IMR-90 (cell line): Measurements from ENCODE around the gene ANO4. TPM values are rescaled to one million over a fixed set of nuclear protein-coding genes. Genes with fewer than 3 reads are reported as not detected.

Experiments
- ATAC-seq: fragments of 200-7000 bp; cut with Tn5 transposase; 2 replicates; pipeline ENCODE4 v1.9.1; 2020; ENCODE audit warnings: low read depth, mild to moderate bottlenecking, moderate library complexity
- BruUV-seq: library from RNA; stranded (reverse); fragments of 400-500 nt; replicated peaks from 2 replicates; lab custom pipeline; 2021; lab: Mats Ljungman, UMichigan
- CTCF ChIA-PET: fragments of 300-600 bp; formaldehyde crosslinking; extraction: SDS; loops from one replicate; lab custom pipeline; 2021; ENCODE audit warnings: antibody characterized with exemption; lab: Yijun Ruan, JAX
- POLR2A ChIA-PET: fragments of 300-600 bp; sonication (Branson Sonifier 250); formaldehyde crosslinking; loops from one replicate; lab custom pipeline; 2022; ENCODE audit warnings: antibody characterized with exemption; ENCODE audit not compliant: unreplicated experiment; lab: Charles Lee
- DNase-seq: peaks from one replicate; pipeline ENCODE4 v3.0.0; 2013
- H2AFZ ChIP-seq: replicated peaks from 2 replicates; pipeline ENCODE3; 2013; ENCODE audit warnings: low read length, mild to moderate bottlenecking; ENCODE audit not compliant: poor library complexity
- H2AK5ac ChIP-seq: 2 replicates; pipeline ENCODE4 v1.6.1; 2013; ENCODE audit warnings: low read depth, low read length, inconsistent platforms
- H2AK9ac ChIP-seq: replicated peaks from 2 replicates; pipeline ENCODE3; 2013; ENCODE audit warnings: mild to moderate bottlenecking, low read depth, low read length, moderate library complexity; ENCODE audit not compliant: poor library complexity
- H2BK120ac ChIP-seq: 2 replicates; pipeline ENCODE4 v1.6.1; 2013; ENCODE audit warnings: low read depth, low read length, inconsistent platforms
- H2BK15ac ChIP-seq: 3 replicates; pipeline ENCODE4 v1.6.1; 2013; ENCODE audit warnings: low read depth, low read length, inconsistent platforms
- H2BK20ac ChIP-seq: 2 replicates; pipeline ENCODE4 v1.6.1; 2013; ENCODE audit warnings: low read depth, mild to moderate bottlenecking, inconsistent platforms, low read length, moderate library complexity
- H2BK5ac ChIP-seq: 2 replicates; pipeline ENCODE4 v1.6.1; 2013; ENCODE audit warnings: mild to moderate bottlenecking, low read depth, low read length, inconsistent platforms; ENCODE audit not compliant: poor library complexity, severe bottlenecking
- H3K14ac ChIP-seq: replicated peaks from 2 replicates; pipeline ENCODE4 v1.6.1; 2013; ENCODE audit warnings: low read depth, low read length, inconsistent platforms
- H3K18ac ChIP-seq: 2 replicates; pipeline ENCODE4 v1.6.1; 2013; ENCODE audit warnings: low read depth, low read length, control low read depth
- H3K23ac ChIP-seq: 2 replicates; pipeline ENCODE4 v1.6.1; 2013; ENCODE audit warnings: low read depth, low read length, inconsistent platforms
- H3K27ac ChIP-seq: 2 replicates; pipeline ENCODE4 v1.5.1; 2013; ENCODE audit warnings: mild to moderate bottlenecking, control low read depth, low read length; ENCODE audit not compliant: insufficient read depth
- H3K27me3 ChIP-seq: 2 replicates; pipeline ENCODE4 v1.6.1; 2013; ENCODE audit warnings: low read length; ENCODE audit not compliant: control insufficient read depth, insufficient read depth
- H3K36me3 ChIP-seq: 2 replicates; pipeline ENCODE4 v1.6.1; 2013; ENCODE audit warnings: low read length, mixed read lengths; ENCODE audit not compliant: control insufficient read depth, insufficient read depth
- H3K4ac ChIP-seq: 2 replicates; pipeline ENCODE4 v1.6.1; 2013; ENCODE audit warnings: low read depth, low read length, inconsistent platforms
- H3K4me1 ChIP-seq: 2 replicates; pipeline ENCODE4 v1.6.1; 2013; ENCODE audit warnings: low read length, mixed read lengths; ENCODE audit not compliant: control insufficient read depth, insufficient read depth
- H3K4me2 ChIP-seq: 2 replicates; pipeline ENCODE4 v1.6.1; 2013; ENCODE audit warnings: low read depth, mild to moderate bottlenecking, control low read depth, low read length, moderate library complexity
- H3K4me3 ChIP-seq: 2 replicates; pipeline ENCODE4 v1.5.1; 2013; ENCODE audit warnings: low read depth, mild to moderate bottlenecking, control low read depth, low read length, moderate library complexity; ENCODE audit not compliant: insufficient read depth
- H3K56ac ChIP-seq: 2 replicates; pipeline ENCODE4 v1.6.1; 2013; ENCODE audit warnings: low read length, inconsistent platforms; ENCODE audit not compliant: insufficient read depth; ENCODE audit errors: extremely low read depth
- H3K79me1 ChIP-seq, 2 experiments: 2 replicates each; pipeline ENCODE4 v1.6.1; 2013; ENCODE audit warnings: low read length in 2 of 2, inconsistent platforms in 1 of 2, low read depth in 1 of 2
- H3K9ac ChIP-seq: 2 replicates; pipeline ENCODE4 v1.6.1; 2013; ENCODE audit warnings: low read depth, low read length, control low read depth
- H3K9me1 ChIP-seq: 2 replicates; pipeline ENCODE4 v1.6.1; 2013; ENCODE audit warnings: low read length, inconsistent platforms; ENCODE audit not compliant: insufficient read depth
- H3K9me3 ChIP-seq: 2 replicates; pipeline ENCODE4 v1.6.1; 2013; ENCODE audit warnings: low read length; ENCODE audit not compliant: control insufficient read depth, insufficient read depth
- H4K20me1 ChIP-seq: 2 replicates; pipeline ENCODE4 v1.6.1; 2013; ENCODE audit warnings: low read length, inconsistent platforms; ENCODE audit not compliant: insufficient read depth
- H4K5ac ChIP-seq: 2 replicates; pipeline ENCODE4 v1.6.1; 2013; ENCODE audit warnings: mild to moderate bottlenecking, low read depth, low read length, control low read depth
- H4K8ac ChIP-seq, 2 experiments: 2 replicates each; pipeline ENCODE4 v1.6.1; 2013; ENCODE audit warnings: low read depth in 2 of 2, low read length in 2 of 2, control low read depth in 1 of 2, inconsistent platforms in 1 of 2
- H4K91ac ChIP-seq: 2 replicates; pipeline ENCODE4 v1.6.1; 2013; ENCODE audit warnings: low read depth, low read length, inconsistent platforms; ENCODE audit not compliant: insufficient read depth
- BHLHE40 ChIP-seq: fragments of 150-350 bp; IDR thresholded peaks from 2 replicates; pipeline ENCODE4 v1.6.1; 2016; ENCODE audit warnings: mild to moderate bottlenecking, low read depth, low read length
- CEBPB ChIP-seq: IDR thresholded peaks from 2 replicates; pipeline ENCODE4 v1.6.1; 2012; ENCODE audit warnings: low read depth, low read length, improper control_type of control experiment
- CHD1 ChIP-seq: IDR thresholded peaks from 2 replicates; pipeline ENCODE4 v1.6.1; 2012; ENCODE audit warnings: low read depth, low read length, improper control_type of control experiment
- FOS ChIP-seq: fragments of 150-350 bp; IDR thresholded peaks from 2 replicates; pipeline ENCODE4 v1.6.1; 2016; ENCODE audit warnings: low read depth, low read length
- MAFK ChIP-seq: IDR thresholded peaks from 2 replicates; pipeline ENCODE4 v1.6.1; 2012; ENCODE audit warnings: low read depth, low read length, improper control_type of control experiment
- MAZ ChIP-seq: IDR thresholded peaks from 2 replicates; pipeline ENCODE4 v1.6.1; 2012; ENCODE audit warnings: low read depth, mild to moderate bottlenecking, low read length, improper control_type of control experiment, moderate library complexity, borderline replicate concordance
- MXI1 ChIP-seq: IDR thresholded peaks from 2 replicates; pipeline ENCODE4 v1.6.1; 2012; ENCODE audit warnings: low read depth, mild to moderate bottlenecking, low read length, moderate library complexity, borderline replicate concordance
- NFE2L2 ChIP-seq: fragments of 150-350 bp; IDR thresholded peaks from 2 replicates; pipeline ENCODE4 v1.6.1; 2016; ENCODE audit warnings: low read depth, mild to moderate bottlenecking, low read length
- POLR2A ChIP-seq: IDR thresholded peaks from 2 replicates; pipeline ENCODE4 v1.6.1; 2012; ENCODE audit warnings: mild to moderate bottlenecking, low read depth, low read length
- RAD21 ChIP-seq: IDR thresholded peaks from 2 replicates; pipeline ENCODE4 v1.6.1; 2012; ENCODE audit warnings: low read length, improper control_type of control experiment
- RCOR1 ChIP-seq: IDR thresholded peaks from 2 replicates; pipeline ENCODE4 v1.6.1; 2012; ENCODE audit warnings: mild to moderate bottlenecking, low read length, improper control_type of control experiment; ENCODE audit not compliant: insufficient replicate concordance
- RFX5 ChIP-seq: IDR thresholded peaks from 2 replicates; pipeline ENCODE4 v1.8.0; 2012; ENCODE audit warnings: low read depth, mild to moderate bottlenecking, low read length, moderate library complexity
- SMC3 ChIP-seq: fragments of 150-350 bp; IDR thresholded peaks from 2 replicates; pipeline ENCODE4 v1.6.1; 2016; ENCODE audit warnings: low read depth, mild to moderate bottlenecking, antibody characterized with exemption, low read length, moderate library complexity
- WGBS, 2 experiments: methylation state at CpG; one replicate each; pipeline versions ENCODE4 v1.1.5 to v1.1.7; 2013; ENCODE audit warnings: missing lambda C conversion rate in 2 of 2; ENCODE audit not compliant: insufficient read length in 1 of 2; ENCODE audit errors: extremely low coverage in 2 of 2; 5-methylcytosine and 5-hydroxymethylcytosine counted together
- dilution Hi-C: fragments of 300-500 bp; cut with HindIII; formaldehyde crosslinking; loops from one replicate; pipeline ENCODE4 v1.14.3; 2018; ENCODE audit warnings: low sequenced_read_pairs; ENCODE audit not compliant: unreplicated experiment
- in situ Hi-C: fragments of 300-500 bp; cut with MboI; formaldehyde crosslinking; loops from 3 replicates; pipeline ENCODE4 v1.14.3; 2019; ENCODE audit warnings: low sequenced_read_pairs, inconsistent platforms, mixed read lengths
- intact Hi-C: fragments of 100-400 bp; cut with micrococcal nuclease; formaldehyde crosslinking; loops from 2 replicates; pipeline ENCODE4 v1.10.0; 2022
- polyA plus RNA-seq, 3 experiments: library from polyadenylated mRNA; depleted of rRNA; stranded (reverse); fragments of >200 nt; gene quantifications; 2 replicates each; pipeline ENCODE4 v1.2.3, GENCODE V29; 2012; ENCODE audit warnings: low replicate concordance in 1 of 3
- total RNA-seq: library from RNA; depleted of rRNA; stranded (reverse); fragments of >200 nt; gene quantifications from 2 replicates; pipeline ENCODE4 v1.2.3, GENCODE V29; 2012
- TF ChIP-seq, protein P1 (sequence below): fragments of 150-350 bp; IDR thresholded peaks from 2 replicates; pipeline ENCODE4 v1.6.1; 2016; ENCODE audit warnings: low read depth, mild to moderate bottlenecking, low read length, moderate library complexity, borderline replicate concordance
- TF ChIP-seq, protein P2 (sequence below): fragments of 150-350 bp; IDR thresholded peaks from 2 replicates; pipeline ENCODE4 v1.6.1; 2017; ENCODE audit warnings: mild to moderate bottlenecking, antibody characterized with exemption, low read length, low read depth
- TF ChIP-seq, protein P3 (sequence below): conservative IDR thresholded peaks from 2 replicates; pipeline ENCODE4 v1.5.1; 2012; ENCODE audit warnings: mild to moderate bottlenecking, low read depth, low read length, improper control_type of control experiment

The ANO4 gene
- total and polyA plus RNA-seq, 2 of the 4 experiments (the other 2 are of a cell fraction): 4.7 to 10.2 TPM

DNA sequence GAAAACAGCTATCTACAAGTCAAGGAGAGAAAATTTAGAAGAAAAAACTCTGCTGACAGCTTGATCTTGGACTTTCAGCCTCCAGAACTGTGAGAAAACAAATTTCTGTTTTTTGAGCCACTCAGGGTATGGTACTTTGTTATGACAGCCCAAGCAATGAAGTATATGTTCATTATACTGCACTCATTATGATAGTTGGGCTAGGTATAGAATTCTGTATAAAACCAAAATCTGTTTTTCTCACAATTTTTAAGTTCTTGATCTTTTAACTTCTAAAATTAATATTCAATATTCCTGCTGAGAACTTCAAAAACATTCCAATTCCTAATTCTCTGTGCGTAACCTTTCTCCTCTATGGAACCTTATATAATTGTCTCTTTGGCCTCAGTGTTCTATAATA lies 214.7 kb downstream of the ANO4 start:
- H2AK9ac ChIP-seq: no peak overlapping the region
- no peak overlapping the region for H3K4me3 ChIP-seq
- H4K8ac ChIP-seq: no peak overlapping the region
- POLR2A ChIA-PET: no interaction called here
- no CpG with 5 or more reads among the region's 1 CpG for WGBS, 2 experiments
- H3K9me1 ChIP-seq: no peaks in the 10 kb centered on the region
- H3K27ac ChIP-seq: no peak overlapping the region
- no peaks in the 10 kb centered on the region for H3K27me3 ChIP-seq
- no peak overlapping the region for H2BK20ac ChIP-seq
- no TSS peak for BruUV-seq
- no peak overlapping the region for H2BK5ac ChIP-seq
- peaks cover 8% of the 10 kb centered on the region for H3K36me3 ChIP-seq
- H2BK15ac ChIP-seq: no peak overlapping the region
- no peak overlapping the region for H3K56ac ChIP-seq
- no peak overlapping the region for H4K91ac ChIP-seq
- no peak for DNase-seq
- no peaks in the 10 kb centered on the region for H4K20me1 ChIP-seq
- in situ Hi-C loops: no loop called here
- intact Hi-C loops: no loop called here
- H2BK120ac ChIP-seq: no peak overlapping the region
- no peak overlapping the region for H3K14ac ChIP-seq
- no peak overlapping the region for H2AFZ ChIP-seq
- TF ChIP-seq RCOR1: no peak
- TF ChIP-seq MAZ: no peak
- no peak for TF ChIP-seq CHD1
- no peak for TF ChIP-seq SMC3
- no peak for TF ChIP-seq MAFK
- TF ChIP-seq, protein P1, sequence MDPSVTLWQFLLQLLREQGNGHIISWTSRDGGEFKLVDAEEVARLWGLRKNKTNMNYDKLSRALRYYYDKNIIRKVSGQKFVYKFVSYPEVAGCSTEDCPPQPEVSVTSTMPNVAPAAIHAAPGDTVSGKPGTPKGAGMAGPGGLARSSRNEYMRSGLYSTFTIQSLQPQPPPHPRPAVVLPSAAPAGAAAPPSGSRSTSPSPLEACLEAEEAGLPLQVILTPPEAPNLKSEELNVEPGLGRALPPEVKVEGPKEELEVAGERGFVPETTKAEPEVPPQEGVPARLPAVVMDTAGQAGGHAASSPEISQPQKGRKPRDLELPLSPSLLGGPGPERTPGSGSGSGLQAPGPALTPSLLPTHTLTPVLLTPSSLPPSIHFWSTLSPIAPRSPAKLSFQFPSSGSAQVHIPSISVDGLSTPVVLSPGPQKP: no peak
- TF ChIP-seq MXI1: no peak
- TF ChIP-seq CEBPB: no peak
- no peak for TF ChIP-seq FOS
- TF ChIP-seq NFE2L2: no peak
- no peak for TF ChIP-seq POLR2A
- TF ChIP-seq, protein P2, sequence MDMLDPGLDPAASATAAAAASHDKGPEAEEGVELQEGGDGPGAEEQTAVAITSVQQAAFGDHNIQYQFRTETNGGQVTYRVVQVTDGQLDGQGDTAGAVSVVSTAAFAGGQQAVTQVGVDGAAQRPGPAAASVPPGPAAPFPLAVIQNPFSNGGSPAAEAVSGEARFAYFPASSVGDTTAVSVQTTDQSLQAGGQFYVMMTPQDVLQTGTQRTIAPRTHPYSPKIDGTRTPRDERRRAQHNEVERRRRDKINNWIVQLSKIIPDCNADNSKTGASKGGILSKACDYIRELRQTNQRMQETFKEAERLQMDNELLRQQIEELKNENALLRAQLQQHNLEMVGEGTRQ: no peak
- no peak for TF ChIP-seq RFX5
- TF ChIP-seq, protein P3, sequence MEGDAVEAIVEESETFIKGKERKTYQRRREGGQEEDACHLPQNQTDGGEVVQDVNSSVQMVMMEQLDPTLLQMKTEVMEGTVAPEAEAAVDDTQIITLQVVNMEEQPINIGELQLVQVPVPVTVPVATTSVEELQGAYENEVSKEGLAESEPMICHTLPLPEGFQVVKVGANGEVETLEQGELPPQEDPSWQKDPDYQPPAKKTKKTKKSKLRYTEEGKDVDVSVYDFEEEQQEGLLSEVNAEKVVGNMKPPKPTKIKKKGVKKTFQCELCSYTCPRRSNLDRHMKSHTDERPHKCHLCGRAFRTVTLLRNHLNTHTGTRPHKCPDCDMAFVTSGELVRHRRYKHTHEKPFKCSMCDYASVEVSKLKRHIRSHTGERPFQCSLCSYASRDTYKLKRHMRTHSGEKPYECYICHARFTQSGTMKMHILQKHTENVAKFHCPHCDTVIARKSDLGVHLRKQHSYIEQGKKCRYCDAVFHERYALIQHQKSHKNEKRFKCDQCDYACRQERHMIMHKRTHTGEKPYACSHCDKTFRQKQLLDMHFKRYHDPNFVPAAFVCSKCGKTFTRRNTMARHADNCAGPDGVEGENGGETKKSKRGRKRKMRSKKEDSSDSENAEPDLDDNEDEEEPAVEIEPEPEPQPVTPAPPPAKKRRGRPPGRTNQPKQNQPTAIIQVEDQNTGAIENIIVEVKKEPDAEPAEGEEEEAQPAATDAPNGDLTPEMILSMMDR: no peak
- TF ChIP-seq RAD21: no peak
- TF ChIP-seq BHLHE40: no peak
- H3K4ac ChIP-seq: no peak overlapping the region
- CTCF ChIA-PET: no interaction called here
- ATAC-seq: no peak
- no peaks in the 10 kb centered on the region for H3K9me3 ChIP-seq
- H3K79me1 ChIP-seq: no peaks in the 10 kb centered on the region
- no peak overlapping the region for H3K9ac ChIP-seq
- no peak overlapping the region for H3K18ac ChIP-seq
- H2AK5ac ChIP-seq: no peak overlapping the region
- H3K4me1 ChIP-seq: no peaks in the 10 kb centered on the region
- H4K5ac ChIP-seq: no peak overlapping the region
- no peak overlapping the region for H3K4me2 ChIP-seq
- H3K23ac ChIP-seq: no peak overlapping the region
- dilution Hi-C loops: no loop called here
